NT2/D1 (cell line): ENCODE data around the gene HCN4.
A peak's percentile ranks its signal among the peaks of the same experiment; 100 is the strongest.
"Not testable (repeated sequence)": the region's sequence is repeated elsewhere in the genome, so short reads cannot be mapped to it uniquely, and the experiment has no call there.

Source experiments
- DNase-seq: peaks from one replicate; pipeline ENCODE4 v3.0.0-alpha.2; 2011; ENCODE audit warnings: low read depth, low spot score
- H3K27me3 ChIP-seq: 2 replicates; pipeline ENCODE4 v1.6.0; 2011; ENCODE audit warnings: mild to moderate bottlenecking; ENCODE audit not compliant: insufficient read length, insufficient read depth
- H3K36me3 ChIP-seq: 2 replicates; pipeline ENCODE4 v1.6.1; 2011; ENCODE audit warnings: mild to moderate bottlenecking, low read length, mixed read lengths; ENCODE audit not compliant: insufficient read depth, insufficient read length
- H3K4me1 ChIP-seq: 2 replicates; pipeline ENCODE4 v1.5.1; 2011; ENCODE audit not compliant: insufficient read depth, insufficient read length
- H3K4me3 ChIP-seq: 2 replicates; pipeline ENCODE4 v1.5.1; 2011; ENCODE audit warnings: low read depth; ENCODE audit not compliant: insufficient read length
- H3K9ac ChIP-seq: 2 replicates; pipeline ENCODE4 v1.6.0; 2011; ENCODE audit warnings: low read depth; ENCODE audit not compliant: insufficient read length
- H3K9me3 ChIP-seq: 2 replicates; pipeline ENCODE4 v1.5.1; 2011; ENCODE audit warnings: mild to moderate bottlenecking, low read length; ENCODE audit not compliant: insufficient read depth
- SUZ12 ChIP-seq: IDR thresholded peaks from 2 replicates; pipeline ENCODE4 v1.6.1; 2011; ENCODE audit not compliant: insufficient read length, insufficient read depth; ENCODE audit errors: extremely low read depth
- YY1 ChIP-seq: IDR thresholded peaks from 2 replicates; pipeline ENCODE4 v1.6.1; 2011; ENCODE audit not compliant: insufficient read length, insufficient read depth
- ZNF274 ChIP-seq: IDR thresholded peaks from 2 replicates; pipeline ENCODE4 v1.6.1; 2011; ENCODE audit warnings: mild to moderate bottlenecking, low read depth, low read length

HCN4 gene

DNA sequence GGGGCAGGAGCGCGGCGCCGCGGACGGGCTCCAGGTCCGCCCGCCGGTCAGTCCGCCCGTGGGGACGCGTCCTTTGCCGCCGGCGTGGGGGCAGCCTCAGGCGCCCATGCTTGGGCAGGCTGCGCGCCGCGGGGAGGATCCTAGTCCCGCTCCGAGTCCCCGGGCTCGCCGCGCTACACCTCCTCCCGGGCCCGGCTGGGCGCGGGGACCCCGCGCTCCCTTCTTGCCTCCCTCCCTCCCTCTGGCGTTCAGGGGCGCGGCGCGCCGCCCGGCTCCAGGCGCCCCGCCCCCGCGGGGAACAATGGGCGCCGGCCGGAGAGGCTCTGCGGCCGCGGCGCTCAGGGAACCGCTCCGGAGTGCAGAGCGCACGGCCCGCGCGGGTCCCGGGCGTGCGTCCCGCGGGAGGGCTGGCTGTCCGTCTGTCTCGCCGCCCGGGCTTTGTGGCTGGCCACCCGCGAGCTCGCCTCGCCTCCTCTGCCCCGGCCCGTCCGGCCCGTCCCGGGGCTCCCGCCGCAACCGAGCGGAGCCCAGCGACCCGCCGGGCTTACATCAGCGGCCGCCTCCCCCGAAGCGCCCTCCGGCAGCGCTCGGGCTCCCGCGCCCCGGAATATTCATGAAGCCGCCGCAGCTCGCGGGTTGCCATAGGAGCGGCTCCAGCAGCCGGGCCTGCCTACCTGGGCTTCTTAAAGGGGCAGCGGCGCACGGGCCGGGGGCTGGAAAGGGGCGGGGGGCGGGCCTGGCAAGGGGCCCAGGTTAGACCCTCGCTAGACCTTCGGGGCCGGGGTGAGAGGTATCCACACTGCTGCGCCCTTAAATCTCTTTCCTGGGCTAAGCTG lies at the start of gene HCN4:
HCN4 (minus strand) TSS at position 658 of the 836 bp plus-strand sequence. CDS start 688 bp downstream, outside the sequence.
- H3K4me1 ChIP-seq, result peaks cover 27% of the 10 kb centered on the region
- peaks cover 38% of the 10 kb centered on the region for H3K27me3 ChIP-seq
- H3K9me3 ChIP-seq, result no peaks in the 10 kb centered on the region
- peak; percentile 84 for DNase-seq
- TF ChIP-seq ZNF274 (no peak), YY1 (no peak), SUZ12 (no peak)
- peak within 1 kb of the TSS; percentile 95 for H3K9ac ChIP-seq
- H3K4me3 ChIP-seq, result peak within 1 kb of the TSS; percentile 77
- peaks cover 10% of the 10 kb centered on the region for H3K36me3 ChIP-seq

DNA sequence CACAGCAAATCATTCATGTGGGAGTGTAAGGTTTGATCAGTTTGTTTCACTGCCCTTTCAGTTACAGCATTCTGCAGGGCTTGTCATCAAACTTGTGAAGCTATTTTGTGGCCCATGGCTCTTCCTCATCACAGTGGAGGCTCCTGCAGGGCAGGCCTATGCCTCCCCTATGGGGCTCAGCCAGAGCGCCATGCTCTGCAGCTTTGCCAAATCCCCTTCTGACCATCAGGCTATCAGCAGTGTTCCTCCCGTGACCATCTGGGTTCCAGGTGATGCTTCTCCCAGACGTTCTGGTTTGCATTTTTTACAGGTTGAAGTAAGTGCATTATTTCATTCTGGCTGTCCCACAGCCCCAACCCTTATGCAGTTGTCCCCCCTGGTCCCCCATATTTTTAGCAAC lies 46.1 kb upstream of the HCN4 start:
- Histone ChIP-seq H3K4me1 (no peaks in the 10 kb centered on the region), H3K36me3 (no peaks in the 10 kb centered on the region), H3K9ac (no peak overlapping the region), H3K4me3 (no peak overlapping the region), H3K9me3 (no peaks in the 10 kb centered on the region), H3K27me3 (no peaks in the 10 kb centered on the region)
- no peak for DNase-seq
- TF ChIP-seq ZNF274, result no peak
- TF ChIP-seq YY1, result no peak
- TF ChIP-seq SUZ12, result no peak

DNA sequence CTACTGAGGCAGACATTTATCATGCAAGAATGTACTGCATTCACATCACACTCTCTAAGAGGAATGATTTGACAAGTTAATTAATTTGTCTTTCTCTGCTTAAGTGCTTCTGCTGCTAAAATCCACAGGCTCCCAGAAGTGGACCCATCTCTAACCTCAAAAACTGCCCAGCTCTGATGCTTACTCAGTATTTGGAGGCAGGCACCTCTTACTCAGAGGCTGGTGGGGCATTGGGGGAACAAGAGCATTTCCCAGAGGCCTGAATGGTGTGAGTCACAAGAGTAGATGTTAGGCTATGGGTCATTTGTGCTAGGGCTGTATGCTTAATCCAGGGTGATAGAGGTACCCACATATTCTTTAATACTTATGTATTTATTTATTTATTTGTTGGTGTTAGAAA lies 34.4 kb upstream of the HCN4 start:
- H3K9me3 ChIP-seq, result no peaks in the 10 kb centered on the region
- TF ChIP-seq YY1 (no peak), ZNF274 (no peak), SUZ12 (no peak)
- H3K9ac ChIP-seq, result no peak overlapping the region
- no peaks in the 10 kb centered on the region for H3K36me3 ChIP-seq
- no peak for DNase-seq
- H3K27me3 ChIP-seq, result no peaks in the 10 kb centered on the region
- H3K4me3 ChIP-seq, result no peak overlapping the region
- H3K4me1 ChIP-seq, result peaks cover 5% of the 10 kb centered on the region

DNA sequence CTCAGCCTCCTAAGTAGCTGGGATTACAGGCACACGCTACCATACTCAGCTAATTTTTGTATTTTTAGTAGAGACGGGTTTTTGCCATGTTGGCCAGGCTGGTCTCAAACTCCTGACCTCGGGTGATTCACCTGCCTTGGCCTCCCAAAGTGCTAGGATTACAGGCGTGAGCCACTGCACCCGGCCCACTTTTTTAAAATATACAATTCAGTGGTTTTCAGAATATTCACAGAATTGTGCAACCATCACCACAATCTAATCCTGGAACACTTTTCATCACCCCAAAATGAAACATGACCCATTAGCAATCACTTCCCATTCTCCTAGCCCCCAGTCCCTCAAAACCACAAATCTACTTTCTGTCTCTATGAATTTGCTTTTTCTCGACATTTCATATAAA lies 31.5 kb upstream of the HCN4 start:
- not testable (repeated sequence) for DNase-seq, H3K27me3 ChIP-seq

DNA sequence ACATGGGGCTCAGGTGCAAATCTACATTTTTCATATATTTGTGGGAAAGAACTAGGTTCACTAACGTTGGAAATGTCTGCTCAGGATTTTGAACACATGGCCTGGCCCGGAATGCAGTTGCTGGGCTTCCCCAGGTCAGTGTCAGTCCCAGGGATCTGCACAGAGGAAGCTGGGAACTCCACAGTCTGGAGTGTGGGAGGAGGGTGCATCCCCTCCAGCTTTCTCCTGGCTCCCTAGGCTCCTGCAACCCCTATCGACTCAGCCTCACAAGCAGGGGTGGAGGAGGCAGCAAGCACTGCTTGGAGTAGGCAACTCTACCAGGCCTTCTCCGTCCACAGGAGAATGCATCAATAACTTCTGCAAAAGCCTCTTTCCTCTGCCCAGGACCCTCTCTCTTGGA lies 30.1 kb upstream of the HCN4 start:
- no peak for TF ChIP-seq YY1
- no peak for TF ChIP-seq SUZ12
- TF ChIP-seq ZNF274, result no peak
- no peaks in the 10 kb centered on the region for H3K9me3 ChIP-seq
- H3K36me3 ChIP-seq, result no peaks in the 10 kb centered on the region
- no peak overlapping the region for H3K9ac ChIP-seq
- no peak overlapping the region for H3K4me3 ChIP-seq
- no peak for DNase-seq
- no peaks in the 10 kb centered on the region for H3K27me3 ChIP-seq
- H3K4me1 ChIP-seq, result peaks cover 16% of the 10 kb centered on the region

More for the DNA sequence above, 31.5 kb upstream of the HCN4 start:
- not testable (repeated sequence) for H3K9me3 ChIP-seq, H3K4me3 ChIP-seq, H3K9ac ChIP-seq, H3K36me3 ChIP-seq
- H3K4me1 ChIP-seq, result peaks cover 14% of the 10 kb centered on the region

DNA sequence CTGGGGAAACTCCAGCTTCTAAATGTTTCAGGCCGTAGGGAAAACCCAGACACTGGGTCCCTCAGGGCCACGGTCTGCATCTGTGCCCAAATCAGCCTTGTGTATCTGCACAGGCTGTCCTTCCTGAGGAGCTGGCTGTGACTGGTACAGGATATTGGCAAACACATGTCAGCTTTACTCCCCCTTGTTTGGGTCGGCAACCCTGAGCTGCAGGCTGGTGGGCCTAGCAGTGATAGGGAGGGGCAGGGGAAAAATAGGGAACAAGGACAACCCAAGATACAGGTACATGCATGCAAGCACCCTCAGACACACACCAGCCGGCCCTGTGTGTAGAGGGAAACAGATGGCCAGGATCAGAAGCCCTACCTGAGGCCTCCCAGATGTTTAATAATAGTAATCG lies 28.7 kb upstream of the HCN4 start:
- no peaks in the 10 kb centered on the region for H3K36me3 ChIP-seq
- H3K4me3 ChIP-seq, result no peak overlapping the region
- DNase-seq, result no peak
- H3K27me3 ChIP-seq, result no peaks in the 10 kb centered on the region
- no peak overlapping the region for H3K9ac ChIP-seq
- H3K9me3 ChIP-seq, result no peaks in the 10 kb centered on the region
- no peak for TF ChIP-seq SUZ12
- TF ChIP-seq ZNF274, result no peak
- peaks cover 18% of the 10 kb centered on the region for H3K4me1 ChIP-seq

DNA sequence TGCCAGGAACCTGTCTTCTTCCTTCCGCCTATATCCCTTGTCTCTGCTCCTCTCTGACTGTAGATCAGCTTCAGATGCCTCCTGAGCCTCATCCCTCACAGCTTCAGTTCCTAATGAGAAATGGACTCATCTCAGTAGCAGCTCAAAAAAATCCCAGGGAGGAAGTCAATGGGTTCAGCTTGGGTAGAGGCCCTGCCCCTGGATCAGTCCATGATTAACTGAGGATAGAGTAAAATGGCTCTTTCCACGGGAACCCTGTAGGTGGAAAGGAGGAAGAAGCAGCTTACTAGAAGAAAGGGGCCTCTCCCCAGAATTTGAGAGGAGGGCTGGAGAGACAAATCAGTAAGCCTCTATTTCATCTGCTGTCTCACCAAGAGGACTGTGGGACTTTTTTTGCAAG lies 26.9 kb upstream of the HCN4 start:
- DNase-seq, result no peak
- TF ChIP-seq ZNF274, result no peak
- no peak for TF ChIP-seq YY1
- no peak for TF ChIP-seq SUZ12
- Histone ChIP-seq H3K36me3 (no peaks in the 10 kb centered on the region), H3K9ac (no peak overlapping the region), H3K4me1 (peaks cover 18% of the 10 kb centered on the region), H3K4me3 (no peak overlapping the region), H3K9me3 (no peaks in the 10 kb centered on the region), H3K27me3 (no peaks in the 10 kb centered on the region)
